Common myeloid progenitor, CD34-positive (primary cell): ENCODE measurements around the gene WSCD1.

ENCODE experiments used
- CTCF ChIA-PET: fragments of 350-600 bp; sonication (Branson Sonifier 250); formaldehyde crosslinking; loops from one replicate; lab custom pipeline; 2021; ENCODE audit warnings: antibody characterized with exemption; lab: Charles Lee
- POLR2A ChIA-PET: fragments of 350-600 bp; sonication (Branson Sonifier 250); formaldehyde crosslinking; loops from one replicate; lab custom pipeline; 2021; ENCODE audit warnings: antibody characterized with exemption; lab: Charles Lee
- DNase-seq, 3 donors: peaks; one replicate each; pipeline versions ENCODE4 v3.0.0 to v3.0.0-alpha.2; 2013
- H3K27ac ChIP-seq, 2 experiments: 1 replicate in 1 of 2; 2 replicates in 1 of 2; pipeline ENCODE4 v1.7.0; 2013; ENCODE audit warnings: inconsistent platforms in 2 of 2, low read length in 2 of 2, mild to moderate bottlenecking in 2 of 2, low read depth in 1 of 2, moderate library complexity in 1 of 2; ENCODE audit not compliant: severe bottlenecking in 2 of 2, insufficient read depth in 1 of 2, poor library complexity in 1 of 2
- H3K27me3 ChIP-seq, 5 experiments: replicated peaks in 2 of 5; 1 replicate in 3 of 5; 2 replicates in 2 of 5; pipeline versions ENCODE4 v1.6.1 to v1.7.0; 2013; ENCODE audit warnings: low read length in 4 of 5, mild to moderate bottlenecking in 2 of 5, moderate library complexity in 2 of 5, inconsistent platforms in 1 of 5; ENCODE audit not compliant: insufficient read depth in 5 of 5, control insufficient read depth in 4 of 5
- H3K36me3 ChIP-seq, 4 experiments: 1 replicate in 2 of 4; 2 replicates in 2 of 4; pipeline versions ENCODE4 v1.6.1 to v1.7.0; 2013; ENCODE audit warnings: low read length in 3 of 4, control low read depth in 1 of 4, mild to moderate bottlenecking in 1 of 4; ENCODE audit not compliant: control insufficient read depth in 4 of 4, insufficient read depth in 4 of 4
- H3K4me1 ChIP-seq, 4 experiments: 1 replicate in 3 of 4; 2 replicates in 1 of 4; pipeline versions ENCODE4 v1.6.1 to v1.7.1; 2013; ENCODE audit warnings: low read length in 3 of 4, mild to moderate bottlenecking in 3 of 4, control low read depth in 1 of 4, inconsistent platforms in 1 of 4, moderate library complexity in 1 of 4; ENCODE audit not compliant: control insufficient read depth in 4 of 4, insufficient read depth in 4 of 4; ENCODE audit errors: control extremely low read depth in 1 of 4
- H3K4me3 ChIP-seq, 7 experiments: 1 replicate in 4 of 7; 2 replicates in 3 of 7; pipeline versions ENCODE4 v1.5.1 to v1.7.0; 2013; ENCODE audit warnings: mild to moderate bottlenecking in 7 of 7, low read length in 6 of 7, moderate library complexity in 6 of 7, inconsistent platforms in 2 of 7, low read depth in 2 of 7, control low read depth in 1 of 7; ENCODE audit not compliant: insufficient read depth in 4 of 7, control insufficient read depth in 1 of 7; ENCODE audit errors: extremely low read depth in 1 of 7
- H3K9me3 ChIP-seq, 5 experiments: 1 replicate in 4 of 5; 2 replicates in 1 of 5; pipeline versions ENCODE4 v1.6.1 to v1.7.1; 2013; ENCODE audit warnings: low read length in 4 of 5, mild to moderate bottlenecking in 2 of 5, inconsistent platforms in 1 of 5, low read depth in 1 of 5, moderate library complexity in 1 of 5; ENCODE audit not compliant: control insufficient read depth in 4 of 5, insufficient read depth in 2 of 5; ENCODE audit errors: control extremely low read depth in 1 of 5
- WGBS: methylation state at CpG from one replicate; pipeline ENCODE4 v1.1.5; 2013; ENCODE audit not compliant: insufficient coverage; 5-methylcytosine and 5-hydroxymethylcytosine counted together

The WSCD1 gene

GRCh38 chr17:6147042-6147441 is 76.9 kb downstream of the WSCD1 start:
- Histone ChIP-seq H3K27ac (no peak overlapping the region), H3K27me3 (peaks cover 0 to 5% (median 0%) of the 10 kb centered on the region in 5 experiments), H3K36me3 (no peaks in the 10 kb centered on the region), H3K4me3 (no peak overlapping the region), H3K4me1 (no peaks in the 10 kb centered on the region), H3K9me3 (peaks cover 0 to 2% (median 0%) of the 10 kb centered on the region in 5 experiments)
- WGBS: 87% methylated on average over 7 of the region's 7 CpGs
- ChIA-PET POLR2A (no interaction called here), CTCF (no interaction called here)
- DNase-seq: no peak

DNA sequence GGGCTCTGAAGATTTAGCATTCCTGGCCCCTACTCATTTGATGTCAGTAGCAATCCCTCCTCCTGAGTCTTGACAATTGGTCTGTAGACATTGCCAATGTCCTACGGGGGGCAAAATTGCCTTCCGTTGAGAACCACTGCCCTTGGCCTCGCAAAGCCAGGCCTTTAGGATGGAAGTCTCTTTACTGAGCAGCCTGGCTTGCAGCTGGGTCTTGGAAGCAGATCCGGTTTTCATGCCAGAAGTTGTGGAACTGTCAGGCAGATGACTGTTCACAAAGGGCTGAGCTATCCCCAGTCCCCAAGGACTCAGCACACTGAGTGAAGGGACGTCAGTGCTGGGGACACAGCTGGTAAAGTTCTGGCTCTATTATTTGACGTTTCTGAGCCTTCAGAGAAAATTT is 83.2 kb downstream of the WSCD1 start:
- Histone ChIP-seq H3K9me3 (peaks cover 0 to 2% (median 0%) of the 10 kb centered on the region in 5 experiments), H3K36me3 (no peaks in the 10 kb centered on the region), H3K27me3 (peaks cover 0 to 19% (median 0%) of the 10 kb centered on the region in 5 experiments), H3K27ac (no peak overlapping the region), H3K4me3 (no peak overlapping the region), H3K4me1 (no peaks in the 10 kb centered on the region)
- WGBS: 96% methylated on average over 4 of the region's 6 CpGs
- POLR2A ChIA-PET: no interaction called here
- CTCF ChIA-PET: no interaction called here
- no peak for DNase-seq

DNA sequence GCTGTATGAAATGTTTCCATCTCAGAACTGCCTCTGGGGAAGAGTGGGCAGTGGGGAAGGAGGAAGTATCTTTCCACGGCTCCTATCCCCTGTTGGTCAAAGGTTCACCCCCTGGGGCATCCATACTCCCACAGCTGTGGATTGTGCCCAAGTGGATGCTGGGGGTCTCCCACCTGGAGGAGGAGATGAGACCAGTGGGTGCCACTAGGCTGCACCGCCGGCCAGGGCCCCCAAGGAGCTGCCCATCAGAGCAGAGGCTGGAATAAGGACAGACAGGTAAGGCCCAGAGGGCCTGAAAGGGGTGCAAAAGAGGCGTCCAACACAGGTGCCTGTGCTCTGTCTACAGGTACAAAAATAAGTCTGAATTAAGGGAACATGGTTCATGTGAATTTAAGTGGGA is 87.5 kb downstream of the WSCD1 start:
- no peak overlapping the region for H3K27ac ChIP-seq
- CTCF ChIA-PET: no interaction called here
- no peaks in the 10 kb centered on the region for H3K4me1 ChIP-seq
- no peak for DNase-seq
- peaks cover 0 to 2% (median 0%) of the 10 kb centered on the region in 5 experiments for H3K9me3 ChIP-seq
- no peaks in the 10 kb centered on the region for H3K36me3 ChIP-seq
- peaks cover 0 to 19% (median 0%) of the 10 kb centered on the region in 5 experiments for H3K27me3 ChIP-seq
- POLR2A ChIA-PET: no interaction called here
- no peak overlapping the region for H3K4me3 ChIP-seq
- 93% methylated on average over 3 of the region's 4 CpGs for WGBS

DNA sequence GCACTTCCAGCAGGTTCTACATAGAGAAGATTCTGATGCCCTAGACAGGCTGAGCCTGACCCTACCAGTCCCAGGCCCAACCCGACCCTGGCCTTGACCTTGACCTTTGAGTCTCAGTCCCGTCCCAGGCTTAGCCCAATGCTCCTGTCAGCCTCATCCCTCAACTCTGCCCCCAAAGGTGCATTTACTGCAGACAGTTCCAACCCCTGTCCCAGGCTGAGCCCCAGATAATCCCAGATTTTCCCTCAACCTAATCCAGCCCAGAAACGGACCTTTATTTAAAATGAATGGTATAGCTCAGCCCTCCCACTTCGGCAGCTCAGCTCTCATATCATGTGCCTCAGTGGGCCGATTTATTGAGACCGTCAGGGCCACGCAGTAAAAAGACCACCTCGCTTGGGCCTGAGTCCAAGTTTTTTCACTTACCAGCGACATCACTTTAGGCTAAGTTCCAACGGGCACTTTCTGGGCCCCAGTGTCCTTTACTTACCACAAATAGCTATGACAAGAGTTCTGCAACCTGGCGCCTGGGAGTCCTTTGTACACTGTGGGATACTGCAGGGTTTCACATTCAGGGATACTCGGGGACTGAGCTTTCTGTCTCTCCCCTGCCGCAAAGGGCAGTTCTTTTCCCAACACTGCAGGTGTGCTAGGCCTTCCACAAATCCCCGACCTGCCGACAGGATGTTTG is 89.5 kb downstream of the WSCD1 start:
- ChIA-PET POLR2A (no interaction called here), CTCF (interaction anchor here (0.6 kb wide), 1 partner anchor 889 kb away, joined by 3 read pairs; no protein-coding TSS in a partner anchor)
- DNase-seq: no peak
- H3K4me1 ChIP-seq: no peaks in the 10 kb centered on the region
- peaks cover 0 to 17% (median 0%) of the 10 kb centered on the region in 5 experiments for H3K27me3 ChIP-seq
- H3K9me3 ChIP-seq: peaks cover 0 to 2% (median 0%) of the 10 kb centered on the region in 5 experiments
- no peak overlapping the region for H3K27ac ChIP-seq
- no peaks in the 10 kb centered on the region for H3K36me3 ChIP-seq
- 92% methylated on average over 15 of the region's 15 CpGs for WGBS
- H3K4me3 ChIP-seq: no peak overlapping the region

- H3K27me3 ChIP-seq: peaks cover 0 to 17% (median 0%) of the 10 kb centered on the region in 5 experiments
- peaks cover 0 to 2% (median 0%) of the 10 kb centered on the region in 5 experiments for H3K9me3 ChIP-seq
- H3K36me3 ChIP-seq: no peaks in the 10 kb centered on the region
- no peak for DNase-seq
- ChIA-PET POLR2A (no interaction called here), CTCF (interaction anchor here (0.6 kb wide), 1 partner anchor 889 kb away, joined by 3 read pairs; no protein-coding TSS in a partner anchor)
- H3K4me3 ChIP-seq: no peak overlapping the region
- no peak overlapping the region for H3K27ac ChIP-seq
- 94% methylated on average over 8 of the region's 8 CpGs for WGBS
- H3K4me1 ChIP-seq: no peaks in the 10 kb centered on the region
These were observed 90.0 kb downstream of the WSCD1 start for GRCh38 chr17:6160232-6160555.

DNA sequence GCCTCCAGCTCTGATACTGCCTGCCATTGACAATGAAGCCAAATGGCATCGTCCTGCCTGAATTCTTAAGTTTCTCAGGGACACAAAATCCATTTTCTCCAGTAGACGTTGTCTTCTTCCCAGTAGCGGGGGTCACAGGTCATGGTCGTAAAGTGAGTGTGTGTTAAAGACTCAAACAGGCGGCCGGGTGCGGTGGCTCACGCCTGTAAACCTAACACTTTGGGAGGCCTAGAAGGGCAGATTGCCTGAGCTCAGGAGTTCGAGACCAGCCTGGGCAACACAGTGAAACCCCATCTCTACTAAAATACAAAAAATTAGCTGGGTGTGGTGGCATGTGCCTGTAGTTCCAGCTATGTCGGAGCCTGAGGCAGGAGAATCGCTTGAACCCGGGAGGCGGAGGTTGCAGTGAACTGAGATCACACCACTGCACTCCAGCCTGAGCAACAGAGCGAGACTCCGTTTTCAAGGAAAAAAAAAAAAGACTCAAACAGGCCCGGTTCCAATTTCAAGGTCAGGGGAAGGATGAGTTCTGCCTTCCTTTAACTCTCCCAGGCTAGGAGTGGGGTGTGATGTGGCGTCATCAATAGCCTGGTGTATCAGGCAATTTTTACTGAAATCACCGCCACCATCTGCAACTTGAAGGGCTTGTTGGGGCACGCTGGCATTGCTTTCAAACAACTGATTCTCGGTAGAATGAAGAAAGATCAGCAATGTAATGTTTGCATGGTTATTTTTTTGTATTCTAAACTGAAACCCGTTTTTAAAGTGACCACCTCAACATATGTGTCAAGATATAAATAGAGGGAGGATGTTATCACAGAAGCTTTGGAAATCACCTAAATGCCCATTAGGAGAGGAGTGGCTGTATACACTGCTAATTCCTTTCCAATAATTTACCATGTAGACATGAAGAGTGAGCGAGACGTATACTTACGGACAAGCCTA is 91.0 kb downstream of the WSCD1 start:
- ChIA-PET POLR2A (no interaction called here), CTCF (no interaction called here)
- DNase-seq: no peak
- H3K27ac ChIP-seq: no peak overlapping the region
- H3K4me1 ChIP-seq: no peaks in the 10 kb centered on the region
- H3K36me3 ChIP-seq: no peaks in the 10 kb centered on the region
- H3K27me3 ChIP-seq: peaks cover 0 to 17% (median 0%) of the 10 kb centered on the region in 5 experiments
- H3K4me3 ChIP-seq: no peak overlapping the region
- peaks cover 0 to 2% (median 0%) of the 10 kb centered on the region in 5 experiments for H3K9me3 ChIP-seq
- WGBS: 100% methylated on average over 16 of the region's 24 CpGs

GRCh38 chr17:6162216-6162615 is 92.0 kb downstream of the WSCD1 start:
- ChIA-PET CTCF (no interaction called here), POLR2A (no interaction called here)
- H3K4me1 ChIP-seq: no peaks in the 10 kb centered on the region
- no peak for DNase-seq
- no peaks in the 10 kb centered on the region for H3K9me3 ChIP-seq
- no peak overlapping the region for H3K27ac ChIP-seq
- WGBS: 94% methylated on average over 3 of the region's 4 CpGs
- no peak overlapping the region for H3K4me3 ChIP-seq
- H3K36me3 ChIP-seq: no peaks in the 10 kb centered on the region
- H3K27me3 ChIP-seq: peaks cover 0 to 9% (median 4%) of the 10 kb centered on the region in 5 experiments
